Ovary (tissue), 9 donors: Measurements from ENCODE around the gene SLC7A14. TPM values are rescaled to one million over a fixed set of nuclear protein-coding genes. Genes with fewer than 3 reads are reported as not detected.

Experiments used
- DNase-seq, 5 donors: peaks; one replicate each; pipeline ENCODE4 v3.0.0-alpha.2; 2019 to 2020
- H3K27ac ChIP-seq, 2 donors: fragments of 200-600 bp; one replicate each; pipeline versions ENCODE4 v1.5.1 to v1.8.0; 2019 to 2022
- H3K27me3 ChIP-seq: fragments of 200-600 bp; one replicate; pipeline ENCODE4 v1.8.0; 2022
- H3K36me3 ChIP-seq: fragments of 200-600 bp; sonication (generic); one replicate; pipeline ENCODE4 v1.5.1; 2019
- H3K4me1 ChIP-seq: one replicate; pipeline ENCODE4 v1.8.1; 2013; ENCODE audit warnings: mild to moderate bottlenecking, moderate library complexity; ENCODE audit not compliant: insufficient read depth
- H3K4me3 ChIP-seq: fragments of 200-600 bp; sonication (generic); one replicate; pipeline ENCODE4 v1.5.1; 2017
- H3K9me3 ChIP-seq, 2 donors: fragments of 200-600 bp in 1 of 2; sonication (generic) in 1 of 2; one replicate each; pipeline versions ENCODE4 v1.5.1 to v1.8.1; 2013 to 2019; ENCODE audit warnings: mild to moderate bottlenecking in 1 of 2, moderate library complexity in 1 of 2
- CTCF ChIP-seq, 3 donors: fragments of 450-650 bp in 2 of 3; fragments of 200-600 bp in 1 of 3; IDR thresholded peaks; one replicate each; pipeline versions ENCODE4 v1.5.1 to v1.8.0; 2016 to 2022; ENCODE audit warnings: antibody characterized with exemption in 3 of 3, mild to moderate bottlenecking in 1 of 3
- EP300 ChIP-seq: sonication (generic); formaldehyde crosslinking; IDR thresholded peaks from one replicate; pipeline ENCODE4 v1.6.1; 2017; ENCODE audit warnings: antibody characterized with exemption
- POLR2A ChIP-seq: fragments of 450-650 bp; IDR thresholded peaks from one replicate; pipeline ENCODE4 v1.6.1; 2017; ENCODE audit warnings: antibody characterized with exemption, mild to moderate bottlenecking, moderate library complexity
- WGBS, 3 donors: extraction: QIAGEN DNeasy Blood & Tissue Kit in 1 of 3; methylation state at CpG; one replicate each; pipeline versions ENCODE4 v1.1.5 to v1.1.7; 2013 to 2017; 5-methylcytosine and 5-hydroxymethylcytosine counted together
- intact Hi-C, 4 donors: fragments of 100-400 bp; cut with DNase I; formaldehyde crosslinking; loops; one replicate each; pipeline versions ENCODE4 v1.11.0 to v1.15.1; 2022 to 2023
- polyA plus RNA-seq, 2 donors: library from polyadenylated mRNA; stranded (reverse); fragments of 200-250 nt in 1 of 2; fragments of 350-450 nt in 1 of 2; fragmentation: Illumina TruSeq in 1 of 2; extraction: RNeasy Lipid Tissue Mini Kit (QIAGEN cat#74804) in 1 of 2; gene quantifications; one replicate each; pipeline ENCODE4 v1.2.3, GENCODE V29; 2013 to 2014
- total RNA-seq, 7 donors: library from RNA; depleted of rRNA in 2 of 7; stranded (reverse); fragments of >200 nt in 2 of 7; fragmentation: NEBNext Ultra II Directional in 3 of 7; extraction: Animal tissue kit (Norgen Biotek cat#: 25700) in 3 of 7; gene quantifications; one replicate each; pipeline versions ENCODE4 v1.1.0 to v1.2.4, GENCODE V29; 2016 to 2023
- donor health status: DM: no; HTN: no; CAD: no; lungs with moderate emphysema.
- donor health status: DM: no; HTN: no; CAD: no.
- donor health status: Bipolar disorder and iron deficiency.
- donor health status: DM: yes; HTN: yes; CAD: no.
- donor health status: DM: no; HTN: no; CAD: no.
- donor health status: DM: yes; HTN: yes; CAD: no.

SLC7A14 gene
- total and polyA plus RNA-seq, 9 donors, result under 0.01 to 0.20 (median 0.03) TPM; not detected in 2

GRCh38 chr3:170483485-170484262, 102.2 kb downstream of the SLC7A14 start:
- no peak overlapping the region for H3K27ac ChIP-seq
- H3K36me3 ChIP-seq, result no peaks in the 10 kb centered on the region
- H3K4me1 ChIP-seq, result no peaks in the 10 kb centered on the region
- TF ChIP-seq CTCF (IDR thresholded peaks at IDR 0.05) (no peak), POLR2A (no peak), EP300 (no peak)
- no peak for DNase-seq
- no peaks in the 10 kb centered on the region for H3K27me3 ChIP-seq
- no peaks in the 10 kb centered on the region for H3K9me3 ChIP-seq
- 86 to 87% (median 86%) methylated on average over 5 of the region's 5 CpGs for WGBS, 3 donors
- no peak overlapping the region for H3K4me3 ChIP-seq
- intact Hi-C loops, result no loop called here

GRCh38 chr3:170482199-170482598, 103.7 kb downstream of the SLC7A14 start:
- Histone ChIP-seq H3K36me3 (no peaks in the 10 kb centered on the region), H3K27me3 (no peaks in the 10 kb centered on the region), H3K27ac (no peak overlapping the region), H3K9me3 (no peaks in the 10 kb centered on the region), H3K4me3 (no peak overlapping the region), H3K4me1 (no peaks in the 10 kb centered on the region)
- DNase-seq, result no peak
- TF ChIP-seq EP300 (no peak), POLR2A (no peak), CTCF (IDR thresholded peaks at IDR 0.05) (no peak)
- intact Hi-C loops, result no loop called here
- 89 to 94% (median 90%) methylated on average over 4 of the region's 4 CpGs for WGBS, 3 donors

- no peak for TF ChIP-seq CTCF (IDR thresholded peaks at IDR 0.05)
- TF ChIP-seq EP300, result no peak
- no peak for TF ChIP-seq POLR2A
- Histone ChIP-seq H3K9me3 (no peaks in the 10 kb centered on the region), H3K27ac (no peak overlapping the region), H3K27me3 (no peaks in the 10 kb centered on the region), H3K4me1 (peaks cover 9% of the 10 kb centered on the region), H3K4me3 (no peak overlapping the region), H3K36me3 (no peaks in the 10 kb centered on the region)
- intact Hi-C loops, result no loop called here
- no peak for DNase-seq
- 93 to 97% (median 96%) methylated on average over 4 of the region's 4 CpGs for WGBS, 3 donors
Measured at GRCh38 chr3:170480111-170480510, 105.8 kb downstream of the SLC7A14 start.

- no peak overlapping the region for H3K27ac ChIP-seq
- WGBS, 3 donors, result 40 to 77% (median 46%) methylated on average over 2 of the region's 2 CpGs
- no peak overlapping the region for H3K4me3 ChIP-seq
- H3K27me3 ChIP-seq, result no peaks in the 10 kb centered on the region
- TF ChIP-seq CTCF (IDR thresholded peaks at IDR 0.05), result no peak
- no peak for TF ChIP-seq POLR2A
- TF ChIP-seq EP300, result no peak
- H3K36me3 ChIP-seq, result no peaks in the 10 kb centered on the region
- H3K4me1 ChIP-seq, result peaks cover 25% of the 10 kb centered on the region
- DNase-seq, result no peak
- intact Hi-C loops, result loop anchor here in 1 of 4 donors (10.0 kb wide), 1 partner anchor 53 kb away; no protein-coding TSS in a partner anchor
- H3K9me3 ChIP-seq, result no peaks in the 10 kb centered on the region
Measured at GRCh38 chr3:170477395-170477794, 108.5 kb downstream of the SLC7A14 start.
